ENCODE results near the gene FAM169A.

- TF ChIP-seq CTCF (IDR thresholded peaks at IDR 0.05), result no peak
- no peak for TF ChIP-seq POLR2A (IDR thresholded peaks at IDR 0.05)
- TF ChIP-seq POLR2AphosphoS5 (IDR thresholded peaks at IDR 0.05), result no peak
Observed at GRCh38 chr5:74889523-74890105, 23.4 kb upstream of the FAM169A start.
